GM12864 (cell line): ENCODE measurements around the gene U2AF2.

Experiments used
- DNase-seq: peaks from one replicate; pipeline ENCODE4 v3.0.0-alpha.2; 2011; ENCODE audit warnings: low read depth
- H3K4me3 ChIP-seq: 2 replicates; pipeline ENCODE4 v1.5.1; 2011; ENCODE audit warnings: mild to moderate bottlenecking, low read depth, low read length, control low read depth
- CTCF ChIP-seq: IDR thresholded peaks from 2 replicates; pipeline ENCODE4 v1.5.1; 2011; ENCODE audit warnings: low read depth, mild to moderate bottlenecking, moderate library complexity, low read length, control low read depth, inconsistent platforms; ENCODE audit errors: missing control alignments

U2AF2 gene

DNA sequence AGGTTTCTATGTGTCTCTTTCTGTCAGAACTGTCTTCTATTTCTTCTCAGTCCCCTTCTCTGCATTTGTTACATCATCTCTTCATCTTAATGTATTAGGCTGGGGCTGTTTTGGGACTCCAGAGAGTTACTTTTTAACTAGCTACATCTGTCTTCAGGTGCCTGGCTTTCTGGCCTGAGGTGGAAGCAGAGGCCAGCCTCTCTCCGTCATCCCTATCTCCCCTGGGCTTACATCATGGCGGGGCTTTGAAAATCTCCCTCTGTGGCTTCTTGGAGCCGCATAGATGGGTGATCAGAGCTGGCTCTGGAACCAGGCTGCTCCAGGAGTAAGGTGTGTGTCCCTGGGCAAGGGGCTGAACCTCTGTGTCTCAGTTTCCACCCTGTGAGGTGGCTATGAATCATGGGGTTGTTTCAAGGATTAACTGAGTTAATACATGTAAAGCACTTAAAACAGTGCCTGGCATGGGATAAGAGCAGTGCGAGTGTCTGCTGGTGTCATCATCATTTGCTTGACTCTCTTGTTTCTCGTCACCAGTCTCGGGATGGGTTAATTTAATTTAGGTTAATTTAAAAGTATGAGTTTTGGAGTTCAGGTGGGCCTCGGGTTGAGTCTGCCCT is 22.2 kb downstream of the U2AF2 start:
- peak overlapping the region; percentile 75 for H3K4me3 ChIP-seq
- DNase-seq: no peak
- TF ChIP-seq CTCF: no peak

DNA sequence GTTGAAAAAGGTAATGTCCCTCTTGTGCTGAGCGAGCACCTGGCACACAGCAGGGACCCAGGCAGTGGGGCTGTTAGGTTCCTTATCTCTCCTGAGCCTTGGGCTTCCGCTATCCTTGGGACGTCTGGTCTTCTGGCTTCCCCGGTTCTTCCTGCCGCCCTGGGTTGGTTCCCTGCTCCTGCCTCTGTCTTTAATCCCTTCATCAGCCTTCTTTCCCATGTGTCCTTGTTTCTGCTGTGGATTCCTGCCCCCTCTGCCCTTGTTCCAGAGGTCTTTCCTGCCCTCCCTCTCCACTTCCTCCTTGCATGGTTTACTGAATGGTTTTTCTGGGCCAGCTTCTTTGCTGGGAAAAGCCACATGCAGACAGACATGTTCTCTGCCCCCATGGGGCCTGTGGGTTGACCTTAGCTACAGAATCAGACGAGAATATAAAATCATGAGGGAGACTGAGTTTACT is 22.8 kb downstream of the U2AF2 start:
- no peak for DNase-seq
- no peak for TF ChIP-seq CTCF

GRCh38 chr19:55678121-55678671 is 23.4 kb downstream of the U2AF2 start:
- H3K4me3 ChIP-seq: peak overlapping the region; percentile 75
- peak; percentile 94 for DNase-seq
- peak; percentile 56 for TF ChIP-seq CTCF

More for the DNA sequence above, 22.8 kb downstream of the U2AF2 start:
- peak overlapping the region; percentile 75 for H3K4me3 ChIP-seq

GRCh38 chr19:55679343-55680257 is 24.8 kb downstream of the U2AF2 start:
- DNase-seq: no peak
- peak overlapping the region; percentile 38 for H3K4me3 ChIP-seq
- TF ChIP-seq CTCF: no peak

DNA sequence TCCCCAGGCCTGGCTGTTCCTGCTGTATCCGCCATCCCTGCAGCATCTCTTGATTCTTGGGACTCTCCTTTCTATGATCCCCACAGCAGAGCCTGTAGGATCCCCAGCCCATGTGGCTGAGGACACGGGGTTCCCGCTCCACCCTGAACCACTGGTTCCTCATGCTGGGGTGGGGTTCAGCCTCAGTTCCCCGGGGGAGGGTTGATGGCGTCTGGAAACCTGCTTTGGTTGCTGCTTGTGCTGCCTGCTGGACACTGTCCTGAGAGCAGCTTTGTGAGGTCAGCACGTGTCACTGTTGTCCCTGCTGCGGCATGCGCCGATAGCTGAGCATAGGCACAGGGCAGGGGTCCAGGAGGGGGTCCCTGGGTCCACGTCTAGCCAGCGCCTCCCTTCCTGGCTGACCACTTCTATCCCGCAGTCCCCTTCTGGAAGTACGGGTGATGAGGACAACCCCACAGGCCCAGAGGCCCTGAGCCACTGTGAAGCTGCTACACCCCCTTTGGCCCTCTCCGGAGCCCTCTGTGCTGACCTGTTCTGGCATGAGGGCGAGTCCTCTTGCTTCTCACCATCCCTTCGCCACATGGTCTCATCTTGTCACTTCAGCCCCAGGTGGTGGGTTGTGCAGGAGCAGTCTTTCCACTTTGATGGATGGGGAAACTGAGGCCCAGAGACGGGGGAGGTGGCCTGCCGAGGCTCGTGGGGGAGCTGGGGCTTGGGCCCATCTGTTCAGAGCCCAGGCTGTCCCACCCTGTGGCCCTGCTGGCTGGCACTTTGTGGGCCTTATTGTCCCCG is 25.7 kb downstream of the U2AF2 start:
- no peak for DNase-seq
- no peak for TF ChIP-seq CTCF
- no peak overlapping the region for H3K4me3 ChIP-seq
